Epidermal melanocyte (primary cell): ENCODE results near the gene CLEC16A.

Experiments
- DNase-seq: peaks from one replicate; pipeline ENCODE4 v3.0.0; 2011; ENCODE audit warnings: low spot score; ENCODE audit not compliant: insufficient read length

The CLEC16A gene

GRCh38 chr16:11035096-11035495 lies 90.7 kb downstream of the CLEC16A start:
- no peak for DNase-seq

- DNase-seq = no peak
These were observed 91.7 kb downstream of the CLEC16A start for GRCh38 chr16:11036040-11036439.

GRCh38 chr16:11036868-11037410 lies 92.6 kb downstream of the CLEC16A start:
- no peak for DNase-seq

- no peak for DNase-seq
These were observed 93.9 kb downstream of the CLEC16A start for GRCh38 chr16:11038305-11038704.

GRCh38 chr16:11038777-11039176 lies 94.4 kb downstream of the CLEC16A start:
- no peak for DNase-seq

- no peak for DNase-seq
These were observed 95.4 kb downstream of the CLEC16A start for GRCh38 chr16:11039726-11040125.

GRCh38 chr16:11042191-11042590 lies 97.8 kb downstream of the CLEC16A start:
- no peak for DNase-seq

- no peak for DNase-seq
These were observed 101.1 kb downstream of the CLEC16A start for GRCh38 chr16:11045441-11045840.

GRCh38 chr16:11045846-11046245 lies 101.5 kb downstream of the CLEC16A start:
- no peak for DNase-seq

- DNase-seq = no peak
These were observed 102.1 kb downstream of the CLEC16A start for GRCh38 chr16:11046382-11046931.

GRCh38 chr16:11047057-11047456 lies 102.7 kb downstream of the CLEC16A start:
- no peak for DNase-seq

- no peak for DNase-seq
These were observed 103.8 kb downstream of the CLEC16A start for GRCh38 chr16:11047939-11048800.

- no peak for DNase-seq
These were observed 105.2 kb downstream of the CLEC16A start for GRCh38 chr16:11049396-11050059.

- DNase-seq = no peak
These were observed 106.2 kb downstream of the CLEC16A start for GRCh38 chr16:11050536-11050935.

GRCh38 chr16:11050944-11051343 lies 106.6 kb downstream of the CLEC16A start:
- no peak for DNase-seq

- DNase-seq = no peak
These were observed 107.1 kb downstream of the CLEC16A start for GRCh38 chr16:11051430-11051829.

- DNase-seq = no peak
These were observed 107.8 kb downstream of the CLEC16A start for GRCh38 chr16:11051879-11052808.

GRCh38 chr16:11053916-11054460 lies 109.6 kb downstream of the CLEC16A start:
- no peak for DNase-seq

GRCh38 chr16:11056090-11056992 lies 112.0 kb downstream of the CLEC16A start:
- DNase-seq = no peak
